ENCODE measurements around the gene WSCD2. TPM values are rescaled to one million over a fixed set of nuclear protein-coding genes. Genes with fewer than 3 reads are reported as not detected.

The WSCD2 gene
- polyA plus RNA-seq, 3 donors = not detected

DNA sequence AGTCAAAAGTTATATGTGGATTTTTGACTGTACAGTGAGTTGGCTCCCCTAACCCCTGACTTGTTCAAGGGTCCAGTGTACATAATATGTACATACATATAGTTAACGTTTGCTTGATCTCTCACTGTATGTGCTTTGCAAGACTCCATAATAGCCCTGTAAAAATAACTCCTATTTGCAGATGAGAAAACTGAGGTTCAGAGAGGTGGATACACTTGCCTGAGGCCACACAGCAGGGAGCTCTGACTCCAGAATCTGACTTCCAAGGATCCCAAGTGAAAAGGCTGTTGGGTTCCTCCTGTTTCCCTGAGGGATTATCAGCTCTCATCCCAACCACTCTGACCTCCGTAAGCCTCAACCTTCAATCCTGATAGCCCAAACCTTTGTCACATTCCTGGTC is 168.3 kb downstream of the WSCD2 start:
- H3K27ac Mint-ChIP-seq = peak overlapping the region in 2 of 7 donors; percentile 24 to 79
- H3K4me3 Mint-ChIP-seq = no peak overlapping the region
- Histone ChIP-seq H3K4me1 (ENCODE audit: control insufficient read depth in 1 of 2, insufficient read depth in 2 of 2, low read length in 2 of 2) (peaks cover 42 to 53% of the 10 kb centered on the region in 2 donors), H3K27me3 (ENCODE audit: control insufficient read depth in 2 of 2, insufficient read depth in 2 of 2, low read length in 2 of 2) (peaks cover 0 to 2% of the 10 kb centered on the region in 2 donors), H3K4me3 (replicated peaks in 1 of 3; ENCODE audit: low read depth in 2 of 3, low read length in 3 of 3) (no peak overlapping the region), H4K20me1 (ENCODE audit: insufficient read depth, low read length) (no peaks in the 10 kb centered on the region), H3K36me3 (replicated peaks in 1 of 2; ENCODE audit: control insufficient read depth in 1 of 2, insufficient read depth in 2 of 2, low read length in 2 of 2) (peaks cover 3 to 4% of the 10 kb centered on the region in 2 donors), H3K9me3 (replicated peaks in 1 of 2; ENCODE audit: control insufficient read depth in 1 of 2, insufficient read depth in 1 of 2, low read length in 2 of 2) (no peaks in the 10 kb centered on the region), H2AFZ (ENCODE audit: insufficient read depth, low read depth, low read length, poor library complexity, severe bottlenecking) (no peak overlapping the region), H3K27ac (ENCODE audit: low read depth in 1 of 2, low read length in 2 of 2) (peak overlapping the region in 1 of 2 donors; percentile 72), H3K79me2 (ENCODE audit: insufficient read depth, low read length) (no peaks in the 10 kb centered on the region), H3K4me2 (replicated peaks; ENCODE audit: extremely low read depth, low read length, poor library complexity, severe bottlenecking) (no peak overlapping the region), H3K9ac (ENCODE audit: insufficient read depth, low read length, poor library complexity, severe bottlenecking) (no peak overlapping the region)
- H3K27me3 Mint-ChIP-seq (ENCODE audit: low read depth in 3 of 3) = peaks cover 2 to 10% (median 4%) of the 10 kb centered on the region in 3 donors
- 100% methylated on average over 1 of the region's 2 CpGs for WGBS (ENCODE audit: insufficient coverage)
- H3K36me3 Mint-ChIP-seq = peaks cover 5 to 8% of the 10 kb centered on the region in 2 donors
- peaks cover 56% of the 10 kb centered on the region for H3K4me1 Mint-ChIP-seq
- DNase-seq = no peak
- TF ChIP-seq, protein P1, sequence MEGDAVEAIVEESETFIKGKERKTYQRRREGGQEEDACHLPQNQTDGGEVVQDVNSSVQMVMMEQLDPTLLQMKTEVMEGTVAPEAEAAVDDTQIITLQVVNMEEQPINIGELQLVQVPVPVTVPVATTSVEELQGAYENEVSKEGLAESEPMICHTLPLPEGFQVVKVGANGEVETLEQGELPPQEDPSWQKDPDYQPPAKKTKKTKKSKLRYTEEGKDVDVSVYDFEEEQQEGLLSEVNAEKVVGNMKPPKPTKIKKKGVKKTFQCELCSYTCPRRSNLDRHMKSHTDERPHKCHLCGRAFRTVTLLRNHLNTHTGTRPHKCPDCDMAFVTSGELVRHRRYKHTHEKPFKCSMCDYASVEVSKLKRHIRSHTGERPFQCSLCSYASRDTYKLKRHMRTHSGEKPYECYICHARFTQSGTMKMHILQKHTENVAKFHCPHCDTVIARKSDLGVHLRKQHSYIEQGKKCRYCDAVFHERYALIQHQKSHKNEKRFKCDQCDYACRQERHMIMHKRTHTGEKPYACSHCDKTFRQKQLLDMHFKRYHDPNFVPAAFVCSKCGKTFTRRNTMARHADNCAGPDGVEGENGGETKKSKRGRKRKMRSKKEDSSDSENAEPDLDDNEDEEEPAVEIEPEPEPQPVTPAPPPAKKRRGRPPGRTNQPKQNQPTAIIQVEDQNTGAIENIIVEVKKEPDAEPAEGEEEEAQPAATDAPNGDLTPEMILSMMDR (IDR thresholded peaks at IDR 0.05) = no peak
- peaks cover 0 to 5% (median 0%) of the 10 kb centered on the region in 7 donors for H3K9me3 Mint-ChIP-seq
- intact Hi-C loops (cut with micrococcal nuclease) = no loop called here

DNA sequence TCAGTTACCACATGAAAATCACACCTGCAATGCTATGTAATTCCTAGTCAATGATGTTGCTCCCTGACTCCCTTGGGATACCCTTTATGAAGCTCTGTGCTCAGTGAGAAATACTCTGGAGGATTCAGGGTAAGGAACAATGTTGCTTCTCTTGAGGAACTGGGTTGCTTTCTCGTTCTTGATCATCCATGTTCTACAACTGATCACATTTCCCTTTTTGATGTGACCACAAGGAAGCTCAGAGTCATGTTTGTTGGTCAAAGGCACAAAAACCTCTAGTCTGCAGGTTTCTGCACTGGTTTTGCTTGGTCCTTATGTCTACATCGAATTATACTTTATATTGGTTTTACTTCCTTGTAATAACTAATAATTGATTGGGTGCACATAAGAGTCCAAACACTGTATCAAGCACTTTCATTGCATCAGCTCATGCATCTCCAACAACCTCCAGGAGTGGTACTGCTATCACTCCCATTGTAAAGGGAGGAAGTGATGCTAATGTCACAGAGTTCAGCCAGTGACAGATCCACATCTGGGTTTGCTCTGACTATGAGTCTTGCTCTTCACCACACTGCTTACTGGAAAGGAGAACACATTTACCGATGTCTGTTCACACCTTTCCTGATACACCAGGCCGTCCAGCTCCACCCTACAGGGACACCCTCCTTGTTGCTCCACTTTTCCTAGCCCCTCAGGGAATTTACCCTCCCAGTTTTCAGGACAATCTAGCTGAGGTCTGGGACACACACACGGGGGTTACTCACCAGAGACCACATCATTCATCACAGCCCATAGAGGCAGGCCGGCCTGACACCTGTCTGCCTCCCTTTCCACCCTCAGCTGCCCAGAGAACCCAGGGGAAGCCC is 169.0 kb downstream of the WSCD2 start:
- Histone ChIP-seq H3K27me3 (ENCODE audit: control insufficient read depth in 2 of 2, insufficient read depth in 2 of 2, low read length in 2 of 2) (peaks cover 0 to 2% of the 10 kb centered on the region in 2 donors), H3K4me3 (replicated peaks in 1 of 3; ENCODE audit: low read depth in 2 of 3, low read length in 3 of 3) (no peak overlapping the region), H2AFZ (ENCODE audit: insufficient read depth, low read depth, low read length, poor library complexity, severe bottlenecking) (no peak overlapping the region), H3K27ac (ENCODE audit: low read depth in 1 of 2, low read length in 2 of 2) (peak overlapping the region; percentile 26 to 72), H3K9me3 (replicated peaks in 1 of 2; ENCODE audit: control insufficient read depth in 1 of 2, insufficient read depth in 1 of 2, low read length in 2 of 2) (no peaks in the 10 kb centered on the region), H3K79me2 (ENCODE audit: insufficient read depth, low read length) (no peaks in the 10 kb centered on the region), H3K36me3 (replicated peaks in 1 of 2; ENCODE audit: control insufficient read depth in 1 of 2, insufficient read depth in 2 of 2, low read length in 2 of 2) (peaks cover 0 to 2% of the 10 kb centered on the region in 2 donors), H3K4me2 (replicated peaks; ENCODE audit: extremely low read depth, low read length, poor library complexity, severe bottlenecking) (no peak overlapping the region), H3K9ac (ENCODE audit: insufficient read depth, low read length, poor library complexity, severe bottlenecking) (no peak overlapping the region), H4K20me1 (ENCODE audit: insufficient read depth, low read length) (no peaks in the 10 kb centered on the region), H3K4me1 (ENCODE audit: control insufficient read depth in 1 of 2, insufficient read depth in 2 of 2, low read length in 2 of 2) (peaks cover 42 to 55% of the 10 kb centered on the region in 2 donors)
- Mint-ChIP-seq H3K27ac (peak overlapping the region; percentile 55 to 91 (median 79)), H3K4me3 (peak overlapping the region in 1 of 2 donors; percentile 52), H3K27me3 (ENCODE audit: low read depth in 3 of 3) (peaks cover 2 to 12% (median 4%) of the 10 kb centered on the region in 3 donors), H3K9me3 (peaks cover 0 to 3% (median 0%) of the 10 kb centered on the region in 7 donors), H3K4me1 (peaks cover 60% of the 10 kb centered on the region), H3K36me3 (peaks cover 2 to 5% of the 10 kb centered on the region in 2 donors)
- 64% methylated on average over 5 of the region's 6 CpGs for WGBS (ENCODE audit: insufficient coverage)
- intact Hi-C loops (cut with micrococcal nuclease) = no loop called here
- TF ChIP-seq, protein P1 (IDR thresholded peaks at IDR 0.05) = no peak
- peak; percentile 30 to 56 (median 36) for DNase-seq
